ENCODE results near the gene FSHR.

Gene FSHR

DNA sequence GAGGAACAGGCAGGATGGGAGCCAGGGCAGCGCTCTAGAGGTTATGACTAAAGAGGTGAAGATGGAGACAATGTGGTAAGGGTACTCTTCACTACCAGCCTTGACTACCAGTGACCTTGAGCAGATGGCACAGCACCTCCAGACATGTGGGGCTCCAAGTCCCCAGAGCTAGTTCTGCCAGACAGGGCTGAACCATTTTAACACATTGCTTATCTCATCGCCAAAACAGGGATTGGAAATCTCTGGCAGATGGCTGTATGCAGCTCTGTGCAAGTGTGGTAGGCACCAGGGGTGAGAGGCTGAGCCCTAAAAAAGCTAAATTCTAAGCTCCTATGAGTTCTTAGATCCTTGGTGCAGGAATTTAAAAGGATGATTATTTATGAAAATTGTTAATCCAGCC, 41.3 kb downstream of the FSHR start:
- no peak for DNase-seq (ENCODE audit: low read depth, low spot score)

DNA sequence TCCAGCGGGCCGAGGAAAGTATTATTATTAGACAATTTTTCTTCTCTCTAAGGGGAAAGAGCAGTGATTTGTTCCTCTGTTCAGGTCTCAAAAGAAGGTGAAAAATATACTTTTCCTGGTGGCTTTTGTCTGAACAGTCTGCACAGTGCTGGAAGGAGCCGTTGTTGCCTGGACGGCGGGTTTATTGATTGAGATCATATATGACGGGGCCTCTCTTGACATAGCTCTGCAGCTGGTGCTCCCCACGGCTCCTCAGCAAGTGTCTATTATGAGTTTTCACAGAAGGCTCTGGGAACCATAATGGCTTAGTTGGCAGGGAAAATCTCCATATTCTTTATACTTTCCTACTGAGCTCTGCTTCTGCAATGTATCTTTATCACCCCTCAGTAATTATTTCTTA, 42.9 kb downstream of the FSHR start:
- no peak for DNase-seq (ENCODE audit: low read depth, low spot score)

DNA sequence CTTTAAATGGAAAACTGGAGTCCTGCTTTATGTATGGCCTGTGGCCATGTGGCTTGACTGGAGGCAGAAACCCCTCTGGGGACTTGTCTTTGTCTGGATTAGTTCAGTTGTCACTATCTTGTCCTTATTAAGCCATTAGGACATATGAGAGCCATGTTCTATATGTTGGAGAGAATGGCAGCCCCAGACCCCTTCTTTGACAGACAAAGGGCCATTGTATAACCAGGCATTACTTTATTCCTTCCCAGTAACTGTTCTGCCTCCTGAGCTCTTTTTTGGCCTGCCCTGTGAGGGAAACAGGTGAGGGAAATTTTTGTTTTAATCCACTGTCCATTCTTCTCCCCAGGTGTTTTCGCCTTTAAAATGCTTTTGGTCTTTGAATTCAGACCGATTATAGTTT, 43.3 kb downstream of the FSHR start:
- DNase-seq (ENCODE audit: low read depth, low spot score): no peak

DNA sequence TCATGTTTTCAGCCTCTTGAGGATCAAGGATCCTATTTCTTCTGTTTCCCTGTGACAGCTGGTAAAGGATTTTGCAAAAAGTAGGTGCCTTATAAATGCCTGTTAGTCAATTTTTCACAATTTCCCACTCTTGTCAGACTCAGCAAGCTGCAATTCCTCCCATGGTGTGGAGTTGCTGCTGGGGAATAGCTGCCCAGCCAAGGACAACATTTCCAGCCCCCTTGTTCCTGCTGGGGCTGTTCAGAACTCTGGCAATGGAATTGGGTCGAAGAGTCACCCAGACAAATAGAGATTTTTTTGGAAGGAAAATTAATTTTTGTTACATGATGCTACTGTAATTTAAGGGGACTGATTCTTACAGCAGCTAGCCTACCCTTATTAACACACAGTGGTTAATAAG, 43.7 kb downstream of the FSHR start:
- DNase-seq (ENCODE audit: low read depth, low spot score): no peak

DNA sequence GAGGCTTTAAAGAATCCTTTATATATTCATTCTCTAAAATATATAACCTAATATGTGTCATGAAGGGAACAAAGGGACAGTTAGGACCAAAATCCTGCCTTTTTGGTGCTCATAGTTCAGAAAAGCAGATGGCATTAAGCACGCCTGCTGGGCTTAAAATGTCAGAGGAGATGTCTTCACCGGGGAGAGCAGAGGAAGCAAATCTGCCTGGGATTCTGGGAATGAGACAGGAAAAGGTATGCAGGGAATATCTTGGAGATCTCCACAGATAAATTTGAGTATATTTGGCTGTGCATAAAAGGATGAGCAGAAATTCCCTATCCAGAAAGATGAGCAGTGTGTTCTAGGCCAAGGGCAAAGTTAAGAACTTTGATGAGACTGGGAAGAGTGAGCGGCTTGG, 45.5 kb downstream of the FSHR start:
- no peak for DNase-seq (ENCODE audit: low read depth, low spot score)

DNA sequence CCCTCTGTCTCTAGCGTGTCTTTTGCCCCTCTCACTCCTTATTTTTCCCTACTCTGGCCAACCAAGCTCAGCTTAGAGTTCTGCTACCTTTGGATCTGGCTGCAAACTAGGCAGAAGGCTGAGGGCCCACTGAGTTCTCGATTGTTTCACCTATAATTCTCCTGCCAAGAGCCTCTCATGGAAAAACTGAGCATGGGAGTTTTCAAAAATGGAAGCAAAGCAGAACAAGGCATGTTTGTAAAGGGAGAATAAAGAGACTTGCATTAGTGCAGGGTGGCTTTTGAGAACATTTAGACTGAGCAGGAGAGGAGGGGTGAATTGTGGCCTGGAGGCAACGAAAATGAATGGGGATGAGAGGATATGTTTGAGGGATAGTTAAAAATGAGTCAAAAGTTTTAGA, 45.9 kb downstream of the FSHR start:
- DNase-seq (ENCODE audit: low read depth, low spot score): no peak

DNA sequence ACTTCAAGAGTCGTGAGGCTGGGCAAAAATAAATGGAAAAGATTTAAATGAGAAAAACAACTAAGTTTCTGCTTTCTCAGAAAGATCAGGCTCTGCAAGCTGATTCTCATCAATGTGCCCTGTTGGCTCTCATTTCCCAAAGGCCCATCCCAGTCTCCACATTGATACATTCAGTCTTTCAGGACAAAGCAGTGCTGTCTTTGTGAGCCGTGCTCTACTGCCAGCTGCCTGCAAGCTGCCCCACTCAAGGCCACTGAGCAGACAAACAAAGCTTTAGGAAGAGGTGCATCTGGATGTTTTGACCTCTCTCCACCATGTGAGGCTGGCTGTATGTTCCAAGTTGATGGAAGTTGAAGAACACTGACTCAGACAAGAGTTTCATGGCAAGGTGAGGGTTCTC, 48.8 kb downstream of the FSHR start:
- DNase-seq (ENCODE audit: low read depth, low spot score): no peak

DNA sequence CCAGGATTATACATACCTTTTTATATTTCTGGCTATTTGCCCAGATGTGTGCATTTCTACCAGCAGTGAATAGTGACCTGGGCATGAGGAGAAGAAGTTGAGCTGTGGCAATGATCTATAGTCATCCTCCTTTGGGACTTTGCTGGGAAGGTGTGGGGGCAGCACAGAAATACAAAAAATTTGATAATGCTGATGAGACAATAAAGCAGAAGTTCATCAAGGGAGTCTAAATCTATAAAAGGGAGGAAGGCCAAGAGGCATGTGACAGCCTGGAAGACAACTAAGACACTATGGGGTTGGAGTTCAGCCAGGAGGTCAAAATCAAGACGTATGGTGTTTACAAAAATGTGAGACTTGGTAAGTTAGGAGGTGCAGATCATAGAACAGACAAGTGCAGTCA, 52.2 kb downstream of the FSHR start:
- no peak for DNase-seq (ENCODE audit: low read depth, low spot score)

DNA sequence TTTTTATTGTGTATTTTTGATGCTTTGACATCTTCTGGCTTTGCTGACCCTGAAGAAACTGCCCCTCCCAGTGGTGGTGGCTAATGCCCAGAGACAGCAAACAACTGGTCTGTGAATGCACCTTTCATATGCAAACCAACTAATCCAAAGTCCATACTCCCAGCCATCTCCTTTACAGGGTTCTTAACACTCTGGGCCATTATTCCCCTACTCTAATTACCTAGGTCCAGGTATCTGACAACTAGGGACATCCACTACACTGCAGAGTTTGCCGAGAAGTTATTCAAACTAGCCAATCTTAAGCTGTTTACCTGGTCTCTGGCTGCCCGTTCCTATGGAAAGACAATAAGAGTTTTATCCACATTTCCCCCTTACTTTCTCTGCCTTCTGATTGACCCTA, 73.6 kb downstream of the FSHR start:
- no peak for DNase-seq (ENCODE audit: low read depth, low spot score)

DNA sequence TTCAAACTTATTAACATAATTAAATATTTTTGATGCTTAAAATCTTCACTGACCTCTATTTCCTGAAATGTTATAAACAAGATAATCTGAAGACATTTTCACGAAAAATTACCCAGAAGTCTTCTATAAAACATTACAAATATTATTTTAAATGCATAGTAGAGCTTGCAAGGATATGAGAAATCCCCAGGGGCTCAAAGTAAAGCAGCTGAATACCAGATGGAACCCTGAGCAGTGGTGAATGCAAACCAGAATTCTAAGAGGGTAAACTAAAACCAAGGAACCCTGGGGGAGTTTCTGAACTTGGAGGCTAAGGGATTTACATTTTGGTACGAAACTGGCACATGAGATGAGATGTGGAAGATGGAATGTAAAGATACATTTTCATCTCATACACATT, 83.6 kb downstream of the FSHR start:
- DNase-seq (ENCODE audit: low read depth, low spot score): no peak

DNA sequence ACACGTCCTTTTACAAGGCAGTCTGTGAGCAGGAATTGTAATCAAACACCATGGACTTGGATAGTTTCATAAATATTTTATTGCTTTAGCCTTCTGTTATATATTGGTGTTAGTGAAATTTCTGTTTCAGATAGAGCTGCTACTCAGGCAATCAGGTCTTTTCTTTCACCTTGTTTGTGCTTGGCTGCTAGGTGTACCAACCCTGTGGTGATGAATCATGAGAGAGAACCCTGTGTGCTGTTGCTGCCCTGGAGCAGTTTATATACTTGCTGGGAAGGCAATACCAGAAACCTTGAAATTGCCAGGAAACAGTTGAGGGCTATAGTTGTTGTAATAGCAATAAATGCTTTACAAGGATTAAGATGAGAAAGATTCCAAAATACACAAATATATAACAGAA, 84.5 kb downstream of the FSHR start:
- no peak for DNase-seq (ENCODE audit: low read depth, low spot score)

DNA sequence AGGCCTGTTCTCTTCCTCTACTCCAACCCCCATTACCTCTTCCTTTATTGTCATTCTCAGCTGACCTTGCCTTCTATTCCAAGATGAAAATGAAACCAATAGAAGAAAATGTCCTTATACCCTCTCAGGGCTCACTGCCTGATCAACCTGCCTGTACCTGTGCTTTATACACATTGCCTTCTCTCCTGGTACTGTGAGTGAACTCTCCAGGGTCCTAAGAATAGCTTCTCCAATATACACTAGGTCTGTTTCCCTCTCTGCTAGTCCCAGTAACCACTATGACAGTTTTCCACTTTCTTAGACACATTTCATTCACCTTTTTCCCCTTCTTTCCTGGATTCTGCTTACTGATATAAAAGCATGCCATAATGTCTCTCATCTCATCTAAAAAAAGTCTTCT, 85.7 kb downstream of the FSHR start:
- DNase-seq (ENCODE audit: low read depth, low spot score): no peak

DNA sequence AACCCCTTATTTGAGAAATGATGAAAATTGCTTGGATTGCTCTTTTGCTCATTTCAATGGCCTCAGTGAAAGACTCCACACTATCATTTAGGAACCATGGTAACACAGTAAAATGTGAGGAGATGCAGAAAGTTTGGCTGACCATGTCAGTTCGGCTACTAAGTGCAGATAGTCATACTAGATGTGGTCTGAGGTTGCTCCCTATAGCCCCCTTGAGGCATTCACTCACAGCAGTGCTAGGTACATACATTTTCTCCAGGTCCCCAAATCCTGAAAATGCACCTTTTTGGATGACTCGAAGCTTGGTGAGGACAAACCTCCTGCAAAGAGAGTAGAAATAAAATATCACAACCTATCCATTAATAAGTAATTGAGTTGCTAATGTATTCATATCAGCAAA, 86.3 kb downstream of the FSHR start:
- no peak for DNase-seq (ENCODE audit: low read depth, low spot score)

DNA sequence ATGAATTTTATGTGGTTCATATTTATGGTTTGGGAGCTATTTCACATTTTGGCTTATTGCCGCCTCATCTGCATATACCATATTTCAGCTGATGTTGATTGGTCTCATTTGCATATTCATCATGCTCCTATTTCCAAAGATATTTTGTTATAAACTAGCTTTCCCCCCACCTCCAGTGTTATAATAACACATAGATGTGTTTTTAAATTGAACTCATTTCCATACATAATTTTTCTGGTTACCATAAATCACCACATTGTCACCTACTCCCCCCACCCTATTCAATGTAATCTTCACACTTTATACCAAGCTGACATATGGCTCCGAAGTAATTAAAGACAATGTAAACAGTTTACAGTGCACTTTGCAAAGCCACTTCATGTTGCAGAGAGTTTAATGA, 101.2 kb downstream of the FSHR start:
- no peak for DNase-seq (ENCODE audit: low read depth, low spot score)

DNA sequence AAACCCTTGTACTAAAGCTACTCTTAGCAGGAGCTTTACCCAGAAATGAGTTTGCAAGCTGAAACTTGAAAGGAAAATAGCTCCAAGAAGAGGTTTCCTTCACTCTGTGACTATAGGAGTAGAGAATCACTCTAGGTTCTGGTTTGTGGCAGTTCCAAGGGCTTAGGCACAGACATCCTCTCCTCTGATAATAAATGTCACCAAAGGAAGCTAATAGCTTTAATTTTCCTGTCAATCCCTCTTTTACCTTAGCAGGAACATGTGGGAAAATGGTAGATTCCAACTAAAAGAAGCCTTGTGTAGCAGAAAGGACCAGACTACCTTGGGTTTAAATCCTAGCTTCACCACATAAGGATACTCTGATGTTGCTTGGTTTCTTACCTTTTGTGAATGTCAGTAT, 104.0 kb downstream of the FSHR start:
- no peak for DNase-seq (ENCODE audit: low read depth, low spot score)

DNA sequence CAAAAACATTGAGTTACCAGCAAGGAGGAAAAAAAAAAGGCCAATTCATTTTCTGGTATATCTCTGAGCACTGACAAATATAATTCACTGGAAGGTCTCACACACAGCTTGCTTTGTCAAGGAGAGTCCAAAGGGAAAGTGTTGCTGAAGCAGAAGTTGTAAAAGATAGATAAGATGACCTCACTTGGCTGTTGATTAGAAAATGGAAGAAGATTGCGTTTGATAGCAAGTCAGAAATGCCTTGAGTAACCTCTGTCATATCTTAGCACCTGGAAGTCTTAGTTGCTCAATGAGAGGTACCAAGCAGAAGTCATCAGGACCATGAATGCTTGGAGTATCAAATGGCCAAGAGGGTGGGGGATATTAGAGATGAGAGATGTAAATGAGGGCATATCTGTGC, 105.2 kb downstream of the FSHR start:
- DNase-seq (ENCODE audit: low read depth, low spot score): no peak

DNA sequence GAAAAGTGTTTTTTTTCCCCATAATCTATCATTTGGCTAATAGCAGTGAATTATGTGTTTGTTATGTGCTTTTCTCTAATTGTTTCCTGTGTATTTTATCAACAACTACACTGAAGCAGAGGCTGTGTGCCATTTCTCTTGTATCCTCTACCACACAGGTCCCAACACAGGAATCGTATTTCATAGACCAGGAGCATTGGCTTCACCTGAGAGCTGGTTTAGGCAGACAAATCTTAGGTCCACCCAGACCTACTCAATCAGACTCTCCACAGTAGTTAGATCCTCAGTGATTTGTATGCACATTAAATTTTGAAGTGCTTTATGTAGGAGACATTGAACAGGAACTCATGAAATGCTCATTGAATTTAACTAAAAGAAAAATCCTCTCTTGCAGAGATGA, 109.2 kb downstream of the FSHR start:
- no peak for DNase-seq (ENCODE audit: low read depth, low spot score)

DNA sequence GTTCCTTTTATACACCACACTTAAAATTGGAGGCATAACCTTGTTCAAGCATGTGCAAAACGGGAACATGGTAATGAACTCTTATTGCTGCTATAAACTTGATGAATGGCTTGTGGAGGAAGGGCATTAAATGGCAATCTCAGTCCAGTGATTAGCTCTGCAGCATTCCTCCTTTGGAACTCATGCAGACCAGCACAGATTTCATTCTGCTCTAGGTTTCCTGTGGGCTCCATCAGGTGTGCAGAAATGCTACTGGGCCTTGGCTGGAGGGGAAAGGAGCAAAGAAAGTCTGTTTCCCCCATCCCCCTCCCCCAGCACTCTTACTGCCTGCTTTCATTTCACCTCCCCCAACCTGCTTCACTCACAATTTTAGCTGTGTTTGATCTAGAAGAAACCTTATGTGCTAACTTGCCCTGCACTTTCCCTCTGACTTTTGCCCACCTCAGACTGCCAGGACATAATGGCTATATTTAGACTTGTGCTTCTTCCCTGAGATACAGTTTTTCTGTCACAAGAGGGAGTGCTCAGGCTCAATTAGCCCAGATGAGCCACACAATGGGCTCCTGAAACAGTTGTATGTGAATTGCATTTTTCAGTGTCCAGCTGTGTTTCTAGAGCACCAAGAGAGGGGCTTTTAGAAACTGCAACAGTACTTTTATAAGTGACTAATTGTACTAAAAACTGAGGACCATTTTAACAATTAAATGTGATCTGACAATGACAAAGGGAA, 109.8 kb downstream of the FSHR start:
- DNase-seq (ENCODE audit: low read depth, low spot score): no peak

DNA sequence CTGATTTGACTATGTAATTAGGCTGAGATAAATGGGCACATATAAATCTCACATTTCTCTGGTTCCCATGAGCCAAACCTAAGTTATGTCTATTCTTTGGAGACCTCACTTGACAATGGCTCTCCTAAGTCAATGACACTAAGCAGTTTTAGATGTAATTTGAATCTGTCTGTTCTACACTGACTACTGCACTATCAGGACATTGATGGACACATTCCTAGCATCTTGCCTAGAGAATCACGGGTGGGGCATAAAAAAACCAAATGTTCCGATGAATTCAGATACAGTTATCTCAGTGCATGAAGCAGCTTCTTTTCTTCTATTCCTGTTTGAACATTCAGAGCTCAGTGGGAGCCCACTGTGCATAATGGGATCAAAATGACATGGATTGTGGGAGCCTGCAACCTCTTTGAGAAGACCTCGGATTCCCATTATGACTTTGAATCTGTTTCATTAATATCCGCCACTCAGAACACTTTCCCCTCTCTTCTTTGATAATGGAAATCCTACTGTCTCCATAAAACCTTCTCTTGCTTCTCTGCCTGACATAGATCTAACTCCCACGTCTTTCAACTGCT, 110.8 kb downstream of the FSHR start:
- DNase-seq (ENCODE audit: low read depth, low spot score): no peak

DNA sequence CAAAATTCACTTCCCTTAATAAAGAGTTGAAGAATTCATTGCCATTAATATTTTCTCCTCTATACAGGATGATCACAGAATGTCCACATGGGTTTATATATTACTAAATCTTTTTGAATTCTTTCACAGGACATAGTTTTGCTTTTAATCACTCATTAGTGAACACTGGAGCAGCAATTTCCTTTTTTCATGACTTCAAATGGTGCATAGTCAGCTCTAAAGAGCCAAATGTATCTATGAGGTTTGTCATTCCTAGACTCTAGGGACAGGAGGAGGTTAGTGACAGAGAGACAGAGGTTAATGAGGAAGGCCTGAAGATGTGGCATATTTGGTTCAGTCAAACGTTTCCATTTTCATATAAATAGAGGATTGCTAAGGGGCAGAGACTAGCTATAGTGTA, 111.8 kb downstream of the FSHR start:
- DNase-seq (ENCODE audit: low read depth, low spot score): no peak

DNA sequence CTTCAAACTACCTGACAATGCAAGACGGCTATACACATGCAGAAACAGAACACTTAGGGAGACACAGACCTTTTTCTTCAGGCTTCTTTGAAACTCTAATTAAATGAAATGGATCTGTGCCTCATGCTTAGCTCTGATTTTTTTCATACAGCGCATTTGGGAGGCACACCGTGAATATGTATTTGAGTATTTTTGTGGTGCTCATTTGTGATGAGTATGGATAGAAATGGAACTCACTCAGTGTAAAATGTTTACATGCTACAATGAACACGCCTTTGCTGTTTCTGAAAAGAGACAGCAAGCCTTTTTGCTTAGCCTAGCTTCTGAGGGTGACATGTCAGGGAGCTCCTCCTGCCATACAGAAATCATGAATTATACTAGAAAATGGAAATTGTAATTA, 113.3 kb downstream of the FSHR start:
- DNase-seq (ENCODE audit: low read depth, low spot score): no peak

DNA sequence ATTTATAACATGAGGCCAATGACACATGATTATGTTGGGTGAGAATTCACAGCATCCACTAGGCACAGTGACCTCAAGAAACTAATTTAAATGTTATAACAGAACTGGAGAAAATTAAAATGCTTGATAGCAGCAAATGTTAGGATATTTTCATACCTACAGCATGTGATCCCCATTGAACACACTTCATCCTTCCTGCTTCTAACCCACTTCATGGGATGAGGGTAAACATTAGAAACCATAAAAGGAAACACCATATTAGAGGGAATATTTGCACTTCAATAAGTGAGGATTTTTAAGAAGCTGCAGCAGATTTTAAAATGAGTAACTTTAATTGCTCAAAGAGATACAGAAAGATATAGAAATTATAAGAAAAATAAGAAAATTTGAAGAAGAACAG, 117.1 kb downstream of the FSHR start:
- DNase-seq (ENCODE audit: low read depth, low spot score): no peak

DNA sequence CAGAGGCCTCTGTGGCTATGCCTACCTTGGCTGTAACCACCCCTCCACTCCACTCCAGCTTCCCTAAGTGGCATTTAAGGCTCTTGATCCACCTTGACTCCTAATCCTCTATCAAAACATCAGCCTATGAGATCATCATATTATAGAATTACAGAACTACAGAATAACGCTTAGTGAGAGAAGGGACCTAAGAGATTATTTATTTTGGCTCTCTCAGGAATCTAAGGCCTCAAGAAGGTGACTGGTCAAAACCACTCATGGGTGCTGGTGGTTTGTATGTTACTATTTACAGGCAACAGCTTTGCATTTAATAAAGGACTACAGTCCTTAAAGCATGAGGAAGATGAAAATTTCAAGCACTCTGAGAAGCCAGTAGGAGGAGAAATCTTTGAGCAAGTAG, 118.8 kb downstream of the FSHR start:
- no peak for DNase-seq (ENCODE audit: low read depth, low spot score)
